HG02678 (cell line): ENCODE results near the gene AP3S2.
"Not testable (repeated sequence)": the region's sequence is repeated elsewhere in the genome, so short reads cannot be mapped to it uniquely, and the experiment has no call there.

Experiments used
- ATAC-seq: cut with Tn5 transposase; IDR thresholded peaks from one replicate; pipeline ENCODE4 v1.9.1; 2021; ENCODE audit warnings: mild to moderate bottlenecking, moderate library complexity; ENCODE audit not compliant: unreplicated experiment

The AP3S2 gene

DNA sequence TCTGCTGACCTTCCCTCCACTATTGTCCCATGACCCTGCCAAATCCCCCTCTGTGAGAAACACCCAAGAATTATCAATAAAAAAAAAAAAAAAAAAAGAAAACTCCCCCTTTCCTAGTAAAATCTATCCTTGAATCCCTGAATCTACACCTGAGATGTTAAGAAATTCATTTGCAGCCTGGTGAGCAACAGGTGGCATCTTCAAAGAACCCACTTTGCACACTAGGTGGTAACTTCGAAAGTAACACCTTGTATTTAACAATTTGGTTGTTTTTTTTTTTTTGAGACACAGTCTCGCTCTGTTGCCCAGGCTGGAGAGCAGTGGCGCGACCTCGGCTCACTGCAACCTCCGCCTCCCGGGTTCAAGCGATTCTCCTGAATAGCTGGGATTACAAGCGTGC, 24.3 kb downstream of the AP3S2 start:
- ATAC-seq, result not testable (repeated sequence)

DNA sequence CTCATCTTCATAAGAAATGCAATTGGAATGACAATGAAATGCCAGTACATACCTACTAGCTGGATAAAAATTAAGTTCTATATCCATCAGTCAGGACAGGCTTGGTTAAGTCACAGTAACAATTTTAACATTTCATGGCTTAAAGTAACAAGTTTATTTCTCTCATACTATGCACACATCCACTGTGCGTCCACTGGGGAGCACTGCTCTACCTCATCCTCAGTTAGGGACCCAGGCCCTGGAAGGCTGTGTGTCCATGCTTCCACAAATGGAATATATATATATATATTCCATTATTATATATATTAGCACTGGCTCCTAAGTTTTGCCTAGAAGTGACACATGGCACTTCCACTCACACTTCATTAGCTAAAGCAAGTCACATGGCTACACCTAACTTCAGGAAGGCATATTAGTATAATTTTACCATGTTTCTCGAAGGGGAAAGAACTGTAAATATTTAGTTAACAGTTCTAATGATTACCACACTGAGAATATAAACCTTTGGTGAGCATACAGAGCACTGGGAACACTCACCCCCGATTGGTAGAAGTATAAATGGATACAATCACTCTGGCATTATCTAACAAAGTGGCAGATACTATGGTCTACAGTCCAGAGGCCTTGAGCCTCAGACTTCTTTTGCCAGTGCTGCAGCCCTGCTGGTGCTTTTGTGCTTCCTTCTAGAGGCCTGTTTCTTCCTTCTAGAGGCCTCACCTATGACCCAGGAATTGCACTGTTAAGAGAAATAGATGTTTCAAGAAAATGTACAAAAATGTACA, 28.6 kb downstream of the AP3S2 start:
- no peak for ATAC-seq

DNA sequence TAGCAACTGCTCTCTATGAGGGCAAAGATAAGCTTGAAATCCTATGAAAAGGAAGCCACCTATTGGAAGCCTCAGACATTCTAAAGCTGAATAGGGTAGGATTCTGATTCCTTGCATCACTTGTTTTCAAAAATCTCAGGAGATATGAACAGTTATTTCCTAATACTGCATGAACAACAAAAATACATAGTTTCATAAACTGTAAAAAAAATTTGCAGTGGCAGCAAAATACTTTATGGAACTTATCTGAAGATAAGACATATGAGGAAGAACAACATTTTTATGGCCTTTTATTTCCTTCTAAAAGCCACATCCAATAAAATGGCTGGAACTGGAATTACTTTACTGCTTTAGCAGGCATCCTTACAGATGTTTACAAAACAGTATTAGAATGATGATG, 29.9 kb downstream of the AP3S2 start:
- no peak for ATAC-seq

DNA sequence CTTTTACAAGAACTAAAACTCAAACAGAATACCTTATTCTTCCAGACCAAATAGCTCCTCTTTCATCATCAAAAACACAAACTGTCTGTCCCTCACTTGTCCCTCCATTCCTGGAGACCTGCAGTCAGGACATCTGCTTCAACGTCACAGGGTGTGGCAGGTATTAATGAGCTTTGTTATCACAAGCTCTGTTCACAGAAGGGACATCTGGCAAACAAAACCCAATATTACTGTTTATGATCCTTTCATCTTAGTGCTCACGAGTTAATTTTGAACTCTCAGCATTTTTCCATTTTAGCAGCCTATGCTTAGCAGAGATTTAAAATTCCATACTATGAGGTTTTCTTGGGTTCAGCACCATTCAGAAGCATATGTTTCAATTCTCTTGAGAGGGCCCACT, 32.9 kb downstream of the AP3S2 start:
- no peak for ATAC-seq

DNA sequence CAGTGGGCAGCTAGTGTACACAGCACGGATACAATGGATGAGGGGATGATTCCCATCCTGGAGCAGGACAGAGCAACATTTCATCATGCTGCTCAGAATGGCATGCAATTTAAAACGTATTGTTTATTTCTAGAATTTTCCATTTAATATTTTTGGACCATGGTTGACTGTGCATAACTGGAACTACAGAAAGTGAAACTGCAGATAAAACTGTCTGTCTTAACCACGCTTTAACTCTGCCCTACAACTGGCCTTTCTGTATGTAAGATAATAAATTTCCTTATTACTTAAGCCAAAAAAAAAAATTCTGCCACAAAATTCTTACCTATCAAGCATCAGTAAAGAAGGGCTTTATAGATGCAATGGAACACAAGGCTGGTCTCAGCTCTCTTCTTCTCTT, 33.4 kb downstream of the AP3S2 start:
- no peak for ATAC-seq

DNA sequence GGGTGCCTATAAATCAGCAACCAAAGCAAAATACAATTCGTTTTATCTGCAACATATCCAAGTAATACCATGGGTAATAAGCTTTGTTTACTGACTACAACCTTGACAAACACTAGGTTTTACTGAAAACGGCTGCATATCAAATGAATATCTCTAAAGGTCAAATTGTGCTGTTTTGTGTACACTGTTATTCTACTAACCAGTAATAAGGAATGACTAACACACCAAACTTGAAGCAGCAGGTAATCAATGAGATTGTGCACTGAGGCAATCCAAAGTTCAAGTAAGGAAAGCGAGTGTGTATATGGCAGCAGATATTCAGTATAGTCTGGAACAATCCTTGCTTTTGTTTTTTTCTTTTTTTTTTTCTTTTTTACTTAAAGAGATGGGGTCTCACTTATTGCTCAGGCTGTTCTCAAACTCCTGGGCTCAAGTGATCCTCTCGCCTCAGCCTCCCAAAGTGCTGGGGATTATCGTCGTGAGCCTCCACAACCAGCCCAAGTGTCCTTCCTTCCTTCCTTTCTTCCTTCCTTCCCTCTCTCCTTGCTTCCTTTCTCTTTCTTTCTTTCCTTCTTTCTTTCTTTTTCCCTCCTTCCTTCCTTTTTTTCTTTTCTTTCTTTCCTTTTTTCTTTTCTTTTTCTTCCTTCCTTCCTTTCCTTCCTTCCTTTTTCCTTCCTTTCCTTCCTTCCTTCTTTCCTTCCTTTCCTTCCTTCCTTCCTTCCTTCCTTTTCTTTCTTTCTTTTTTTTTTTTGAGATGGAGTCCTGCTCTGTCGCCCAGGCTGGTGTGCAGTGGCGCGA, 34.9 kb downstream of the AP3S2 start:
- ATAC-seq, result no peak

DNA sequence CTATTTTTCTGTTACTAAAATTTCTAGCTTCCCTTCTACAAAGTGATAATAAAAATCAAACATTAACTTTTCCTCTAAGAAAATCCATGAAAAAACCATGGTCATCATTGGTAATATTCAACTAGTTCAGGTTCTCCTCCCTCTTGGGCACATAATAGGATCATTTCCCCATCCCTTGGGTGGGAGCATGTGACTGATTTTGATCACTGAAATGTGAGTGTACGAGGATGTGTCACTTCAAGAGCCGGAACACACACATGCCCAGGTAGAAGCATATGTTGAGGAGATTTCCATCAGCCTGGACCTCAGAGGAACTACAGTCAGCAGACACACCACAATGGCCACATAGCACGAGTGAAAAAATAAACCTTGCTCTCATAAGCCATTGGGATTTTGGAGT, 36.1 kb downstream of the AP3S2 start:
- ATAC-seq, result no peak

DNA sequence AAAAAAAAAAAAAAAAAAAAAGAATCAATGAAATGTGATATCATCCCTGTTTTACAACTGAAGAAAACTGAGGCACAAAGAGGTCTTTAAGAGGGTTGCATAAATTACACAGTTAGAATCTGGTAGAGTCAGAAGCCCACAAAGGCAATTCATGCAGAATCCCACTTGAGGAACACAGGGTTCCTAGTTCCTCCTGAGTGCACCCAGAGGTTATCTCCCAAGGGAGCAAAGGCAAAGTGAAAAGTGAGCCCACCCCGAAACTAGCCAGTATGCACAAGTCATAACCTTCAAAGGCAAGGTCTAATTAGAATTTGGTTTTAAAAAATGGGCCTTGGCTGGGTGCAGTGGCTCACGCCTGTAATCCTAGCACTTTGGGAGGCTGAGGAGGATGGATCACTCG, 37.8 kb downstream of the AP3S2 start:
- ATAC-seq, result no peak

DNA sequence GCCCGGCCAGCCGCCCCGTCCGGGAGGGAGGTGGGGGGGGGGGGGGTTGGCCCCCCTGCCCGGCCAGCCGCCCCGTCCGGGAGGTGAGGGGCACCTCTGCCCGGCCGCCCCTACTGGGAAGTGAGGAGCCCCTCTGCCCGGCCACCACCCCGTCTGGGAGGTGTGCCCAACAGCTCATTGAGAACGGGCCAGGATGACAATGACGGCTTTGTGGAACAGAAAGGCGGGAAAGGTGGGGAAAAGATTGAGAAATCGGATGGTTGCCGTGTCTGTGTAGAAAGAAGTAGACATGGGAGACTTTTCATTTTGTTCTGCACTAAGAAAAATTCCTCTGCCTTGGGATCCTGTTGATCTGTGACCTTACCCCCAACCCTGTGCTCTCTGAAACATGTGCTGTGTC, 38.9 kb downstream of the AP3S2 start:
- ATAC-seq, result not testable (repeated sequence)

DNA sequence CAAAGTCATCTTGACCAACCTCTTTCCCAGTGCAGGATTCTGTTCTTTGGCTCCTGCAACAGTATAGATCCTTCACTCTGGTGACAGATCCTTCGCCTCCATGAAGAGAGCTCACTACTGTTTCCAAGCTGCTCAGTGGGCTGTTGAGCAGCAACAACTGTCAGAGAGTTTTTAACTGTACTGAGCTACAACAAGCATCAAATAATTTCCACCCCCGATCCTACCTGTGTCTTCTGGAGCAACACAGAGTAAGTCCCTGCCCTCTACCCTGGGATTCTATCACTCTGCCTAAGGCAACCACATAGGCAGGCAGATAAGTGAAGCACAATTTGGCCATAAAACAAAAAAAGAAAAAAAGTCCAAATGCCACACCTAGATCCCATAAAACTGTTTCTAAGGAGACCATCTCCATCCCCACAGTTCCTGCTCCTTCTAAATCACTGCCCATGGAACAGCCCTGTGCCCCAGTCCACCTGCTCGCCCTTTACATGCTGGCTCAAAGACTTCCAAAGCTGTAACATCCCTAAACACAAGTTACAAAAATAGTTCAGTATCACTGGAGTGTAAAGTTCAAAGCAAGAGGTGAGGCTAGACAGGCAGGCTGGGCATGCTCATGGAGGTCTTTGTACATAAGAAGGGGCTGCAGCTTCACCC, 41.3 kb downstream of the AP3S2 start:
- ATAC-seq, result no peak

DNA sequence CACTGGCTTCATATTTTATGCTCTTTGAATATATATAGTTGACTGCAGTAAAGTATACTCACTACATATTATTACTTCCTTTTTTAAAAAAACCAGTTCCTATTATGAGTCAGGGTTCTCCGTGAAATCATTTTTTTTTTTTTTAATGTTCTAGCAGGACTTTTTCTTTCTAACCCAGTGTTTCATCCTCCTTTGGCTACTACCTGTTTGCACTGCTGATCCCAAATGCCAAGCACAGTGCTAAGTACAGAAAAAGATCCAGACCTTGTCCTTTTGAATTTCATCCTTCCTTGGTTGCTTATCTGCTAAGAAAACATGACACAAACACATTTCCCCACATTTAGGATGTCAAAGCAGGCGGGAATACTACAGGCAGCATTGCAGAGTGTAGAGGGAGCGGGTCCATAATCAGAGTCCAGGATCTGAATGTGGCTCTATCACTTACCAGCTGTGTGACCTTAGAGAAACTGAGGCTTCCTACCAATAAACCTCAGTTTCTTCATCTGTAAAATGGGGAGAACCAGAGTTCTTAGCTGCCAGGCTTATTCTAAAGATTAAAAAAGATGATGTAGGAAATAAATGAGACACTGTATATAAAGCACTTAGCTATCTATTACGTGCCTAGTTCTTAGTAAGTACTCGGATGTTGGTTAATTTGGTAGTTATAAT, 42.0 kb downstream of the AP3S2 start:
- peak; percentile 54 for ATAC-seq

DNA sequence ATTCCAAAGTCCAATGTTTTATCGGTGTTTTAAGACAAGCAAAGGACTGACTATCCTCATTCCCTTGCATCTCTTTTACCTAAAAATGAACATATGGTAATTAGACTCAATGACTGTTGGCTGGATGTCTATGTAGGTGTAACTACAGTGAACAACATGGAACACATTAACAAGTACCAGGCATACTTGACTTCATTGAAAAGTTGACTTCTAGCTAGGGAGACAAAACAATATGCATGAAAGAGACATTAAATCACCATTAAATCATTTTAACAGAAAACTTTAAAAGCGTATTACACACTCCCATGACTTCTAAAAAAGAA, 44.9 kb downstream of the AP3S2 start:
- no peak for ATAC-seq

DNA sequence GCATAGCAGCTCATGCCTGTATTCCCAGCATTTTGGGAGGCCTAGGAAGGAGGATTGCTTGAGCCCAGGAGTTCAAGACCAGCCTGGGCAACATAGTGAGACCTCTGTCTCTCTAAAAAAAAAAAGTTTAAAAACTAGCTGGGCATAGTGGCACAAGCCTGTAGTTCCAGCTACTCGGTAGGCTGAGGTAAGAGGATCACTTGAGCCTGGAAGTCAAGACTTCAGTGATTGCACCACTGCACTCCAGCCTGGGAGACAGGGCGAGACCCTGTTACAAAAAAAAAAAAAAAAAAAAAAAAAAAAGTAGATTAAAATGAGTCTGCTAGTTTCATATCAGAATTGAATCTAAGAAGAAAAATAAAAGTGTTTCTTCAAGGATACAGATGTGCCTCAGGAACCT, 46.7 kb downstream of the AP3S2 start:
- no peak for ATAC-seq

DNA sequence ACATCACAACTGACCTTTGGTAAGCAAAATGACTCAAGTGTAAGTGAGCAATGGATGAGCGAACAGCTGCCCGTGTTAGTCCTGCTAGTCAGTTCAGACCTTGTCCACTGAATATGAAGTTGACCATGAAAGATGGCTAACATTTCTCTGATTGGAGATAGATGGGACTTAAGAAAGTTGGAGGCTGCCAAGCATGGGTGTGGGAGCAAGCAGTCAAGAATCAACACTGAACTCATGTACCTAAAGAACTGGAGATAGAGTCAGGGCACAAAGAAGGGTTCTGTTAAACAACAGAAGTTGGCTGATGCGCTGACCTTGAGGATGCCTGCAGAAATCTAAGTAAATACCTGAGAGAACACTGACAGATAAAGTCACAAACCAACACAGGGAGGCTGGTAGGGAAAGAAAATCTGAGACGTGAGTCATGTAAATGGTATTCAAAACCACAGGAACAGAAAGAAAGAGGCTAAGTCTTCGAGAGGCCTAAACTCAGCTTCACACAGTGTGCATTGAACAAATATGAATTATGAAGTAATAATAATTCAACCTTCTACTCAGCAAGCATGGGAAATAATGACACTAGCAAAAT, 48.4 kb downstream of the AP3S2 start:
- no peak for ATAC-seq

DNA sequence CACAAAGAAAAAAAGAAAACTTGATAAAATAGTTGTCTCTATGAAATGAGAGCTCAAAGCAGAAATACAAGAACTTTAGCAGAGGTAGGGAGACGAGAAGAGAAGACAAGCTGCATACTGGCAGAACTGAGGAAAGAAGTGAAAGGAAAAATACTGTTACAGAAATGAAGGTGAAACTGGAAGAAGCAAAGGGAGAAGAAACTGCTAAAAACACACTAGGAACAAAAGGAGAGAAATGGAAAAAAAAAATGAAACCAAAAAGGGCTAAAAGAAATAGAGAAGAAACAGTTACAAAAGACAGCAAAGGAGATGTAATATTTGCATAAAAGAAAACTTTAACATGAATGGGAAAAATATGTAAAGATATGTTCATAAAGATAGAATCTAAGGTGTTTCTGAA, 51.8 kb downstream of the AP3S2 start:
- no peak for ATAC-seq

DNA sequence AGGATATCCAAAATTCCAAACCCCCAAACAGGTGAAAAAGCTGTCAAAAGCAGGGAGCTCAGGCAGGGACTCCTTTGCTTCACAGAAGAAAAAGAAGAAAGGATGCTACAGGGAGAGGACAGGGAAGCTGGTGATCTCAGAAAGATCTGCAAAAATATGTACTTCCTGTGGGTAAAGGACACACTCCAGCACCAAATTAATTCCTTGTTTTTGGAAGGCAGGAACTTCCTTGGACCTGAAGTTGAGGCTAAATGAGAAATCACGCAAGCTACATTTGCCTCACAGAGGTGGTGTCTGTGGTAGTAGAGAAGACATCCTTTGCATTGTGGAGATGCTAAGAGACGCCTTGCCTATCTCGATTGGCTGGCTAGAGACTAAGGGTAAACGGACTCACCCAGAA, 52.5 kb downstream of the AP3S2 start:
- no peak for ATAC-seq

DNA sequence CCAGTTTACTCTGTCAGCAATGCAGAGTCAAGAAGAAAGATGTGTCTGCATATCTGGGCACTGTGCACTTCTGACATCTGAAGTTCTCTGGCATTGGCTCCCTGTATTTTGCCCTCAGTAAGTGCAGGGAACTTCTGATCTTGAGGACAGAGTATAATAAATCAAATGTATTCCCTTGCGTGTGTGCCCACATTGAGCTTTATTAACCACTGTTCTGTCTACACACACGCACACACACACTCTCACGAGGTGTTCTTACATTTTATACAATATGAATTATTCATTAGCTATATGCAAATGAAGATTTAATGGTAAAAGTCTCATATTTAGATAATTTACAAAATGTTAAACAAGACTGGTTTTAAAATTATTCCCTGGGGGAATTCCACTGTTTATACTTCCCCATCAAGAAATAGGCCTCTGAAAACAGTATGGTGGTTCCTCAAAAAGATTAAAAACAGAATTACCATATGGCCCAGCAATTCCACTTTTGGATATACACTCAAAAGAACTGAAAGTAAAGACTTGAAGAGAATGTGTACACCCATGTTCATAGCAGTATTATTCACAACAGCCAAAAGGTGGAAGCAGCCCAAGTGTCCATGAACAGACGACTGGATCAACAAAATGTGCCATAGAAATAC, 54.5 kb downstream of the AP3S2 start:
- no peak for ATAC-seq

DNA sequence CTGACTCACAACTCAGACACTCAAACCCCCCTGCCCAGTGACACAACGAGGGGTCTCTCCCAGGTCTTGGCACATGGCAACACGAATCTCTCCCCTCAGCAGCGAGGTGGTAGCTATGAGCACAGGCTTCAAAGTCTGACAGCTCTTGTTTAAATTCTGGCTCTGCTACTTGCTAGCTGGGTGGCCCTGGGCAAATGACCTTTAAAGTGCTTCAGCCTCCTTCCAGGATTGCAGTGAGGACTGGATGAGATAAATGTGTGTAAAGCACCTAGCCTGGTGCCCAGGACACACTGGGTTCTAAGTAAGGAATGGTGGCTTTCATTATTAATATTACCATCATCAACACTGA, 56.0 kb downstream of the AP3S2 start:
- no peak for ATAC-seq

DNA sequence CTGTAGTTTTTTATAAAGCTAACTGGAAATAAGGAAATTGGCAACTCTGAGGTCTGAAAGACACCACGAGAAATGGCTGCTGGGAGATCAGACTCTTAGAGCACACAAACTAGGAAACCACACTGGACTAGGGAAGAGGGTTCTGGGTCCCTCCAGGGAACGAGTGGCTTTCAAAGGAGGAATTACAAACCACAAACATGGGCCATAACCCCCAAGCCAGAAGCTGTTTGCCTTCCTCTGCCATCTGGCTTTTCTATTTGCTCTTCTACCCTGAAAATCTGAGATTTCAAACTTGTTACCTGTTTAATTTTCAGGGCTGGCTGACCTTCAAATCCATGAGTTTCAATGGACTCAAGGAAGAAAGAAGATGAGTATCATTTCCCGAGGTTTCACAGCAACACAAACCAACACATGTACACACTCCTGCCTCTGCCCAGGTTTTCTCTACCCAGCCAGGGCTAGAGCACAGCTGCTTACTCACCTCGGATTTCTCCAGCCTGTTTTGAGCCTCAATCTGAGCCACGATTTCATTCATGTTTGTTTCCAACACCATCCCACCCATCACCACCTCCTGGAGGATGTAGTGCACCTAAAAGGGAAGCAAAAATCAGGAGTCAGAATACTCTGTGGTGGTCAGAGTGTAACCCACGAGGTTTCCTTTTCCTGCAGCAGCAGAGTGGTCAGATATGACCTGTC, 56.5 kb downstream of the AP3S2 start:
- ATAC-seq, result no peak
